GM12865 (cell line): ENCODE data around the gene SLC38A10.

Source experiments
- DNase-seq: peaks from one replicate; pipeline ENCODE4 v3.0.0; 2010; ENCODE audit warnings: low read depth
- H3K4me3 ChIP-seq: 2 replicates; pipeline ENCODE4 v1.5.1; 2011; ENCODE audit warnings: mild to moderate bottlenecking, low read depth, low read length, control low read depth
- TF ChIP-seq, protein P1 (sequence below): IDR thresholded peaks from 2 replicates; pipeline ENCODE4 v1.5.1; 2011; ENCODE audit warnings: low read length, control low read depth, low read depth, inconsistent platforms; ENCODE audit not compliant: insufficient read depth; ENCODE audit errors: missing control alignments

The SLC38A10 gene

DNA sequence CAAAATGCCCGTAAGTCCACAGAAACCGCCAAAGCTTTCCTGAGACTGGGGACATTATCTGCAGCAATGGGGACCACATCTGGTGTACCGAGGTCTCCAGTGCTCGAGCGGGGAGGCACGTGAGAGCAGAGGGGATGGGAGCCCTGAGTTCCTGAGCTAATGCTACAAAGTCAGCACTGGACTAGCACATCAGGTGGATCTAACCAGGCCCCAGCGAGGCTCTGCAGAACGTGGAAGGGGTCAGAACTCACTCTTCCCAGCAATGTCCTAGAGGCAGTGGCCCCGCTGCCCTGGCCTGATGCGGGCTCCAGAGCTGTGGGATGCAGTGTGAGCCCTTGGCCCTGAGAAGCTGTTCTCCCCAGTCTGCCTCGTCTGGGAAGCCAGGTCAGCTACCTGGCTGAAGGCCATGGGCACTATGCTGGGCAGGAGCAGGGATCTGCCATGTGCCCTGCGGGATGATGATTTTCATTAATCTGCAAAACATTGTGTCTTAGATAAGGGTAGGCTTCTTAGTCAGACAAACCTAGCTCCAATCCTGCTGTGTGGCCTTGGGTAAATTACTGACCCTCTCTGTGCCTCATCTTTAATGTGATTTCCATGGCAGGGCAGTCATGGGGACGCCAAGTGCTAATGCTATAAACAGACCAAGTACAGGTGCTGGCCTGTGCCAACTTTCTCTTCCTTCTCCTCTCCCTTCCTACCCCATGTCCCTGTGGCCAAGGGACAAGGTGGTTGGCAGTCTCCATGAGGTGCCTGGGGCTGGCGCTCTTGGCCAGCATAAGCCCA is 40.1 kb upstream of the SLC38A10 start:
- DNase-seq = no peak
- TF ChIP-seq, protein P1, sequence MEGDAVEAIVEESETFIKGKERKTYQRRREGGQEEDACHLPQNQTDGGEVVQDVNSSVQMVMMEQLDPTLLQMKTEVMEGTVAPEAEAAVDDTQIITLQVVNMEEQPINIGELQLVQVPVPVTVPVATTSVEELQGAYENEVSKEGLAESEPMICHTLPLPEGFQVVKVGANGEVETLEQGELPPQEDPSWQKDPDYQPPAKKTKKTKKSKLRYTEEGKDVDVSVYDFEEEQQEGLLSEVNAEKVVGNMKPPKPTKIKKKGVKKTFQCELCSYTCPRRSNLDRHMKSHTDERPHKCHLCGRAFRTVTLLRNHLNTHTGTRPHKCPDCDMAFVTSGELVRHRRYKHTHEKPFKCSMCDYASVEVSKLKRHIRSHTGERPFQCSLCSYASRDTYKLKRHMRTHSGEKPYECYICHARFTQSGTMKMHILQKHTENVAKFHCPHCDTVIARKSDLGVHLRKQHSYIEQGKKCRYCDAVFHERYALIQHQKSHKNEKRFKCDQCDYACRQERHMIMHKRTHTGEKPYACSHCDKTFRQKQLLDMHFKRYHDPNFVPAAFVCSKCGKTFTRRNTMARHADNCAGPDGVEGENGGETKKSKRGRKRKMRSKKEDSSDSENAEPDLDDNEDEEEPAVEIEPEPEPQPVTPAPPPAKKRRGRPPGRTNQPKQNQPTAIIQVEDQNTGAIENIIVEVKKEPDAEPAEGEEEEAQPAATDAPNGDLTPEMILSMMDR = no peak

DNA sequence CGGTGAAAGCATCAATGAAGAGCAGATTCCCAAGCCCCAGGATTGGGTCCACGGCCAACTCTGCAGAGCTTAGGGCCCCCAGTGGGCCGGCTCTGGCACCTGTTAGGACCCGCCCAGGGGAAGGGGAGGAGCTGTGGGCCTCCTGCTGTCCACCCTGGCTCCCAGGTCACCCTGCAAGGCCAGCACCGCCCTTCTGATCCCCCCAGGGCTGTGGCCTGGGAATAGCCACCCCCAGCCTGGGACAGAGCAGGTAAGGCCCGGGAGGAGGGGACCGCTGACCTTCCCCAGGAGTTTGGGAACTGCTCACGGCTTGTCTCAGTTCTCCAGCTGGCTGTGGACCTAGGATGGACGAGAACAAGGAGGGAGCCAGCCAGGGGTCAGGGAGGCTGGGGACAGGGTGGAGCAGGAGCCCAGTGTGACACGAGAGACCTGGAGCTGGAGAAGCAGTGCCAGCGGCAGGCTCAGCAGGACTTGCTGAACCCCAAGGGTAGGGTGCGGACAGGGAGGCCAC is 39.3 kb upstream of the SLC38A10 start:
- DNase-seq = no peak
- TF ChIP-seq, protein P1 = no peak
- no peak overlapping the region for H3K4me3 ChIP-seq

More for the DNA sequence above, 40.1 kb upstream of the SLC38A10 start:
- no peak overlapping the region for H3K4me3 ChIP-seq

DNA sequence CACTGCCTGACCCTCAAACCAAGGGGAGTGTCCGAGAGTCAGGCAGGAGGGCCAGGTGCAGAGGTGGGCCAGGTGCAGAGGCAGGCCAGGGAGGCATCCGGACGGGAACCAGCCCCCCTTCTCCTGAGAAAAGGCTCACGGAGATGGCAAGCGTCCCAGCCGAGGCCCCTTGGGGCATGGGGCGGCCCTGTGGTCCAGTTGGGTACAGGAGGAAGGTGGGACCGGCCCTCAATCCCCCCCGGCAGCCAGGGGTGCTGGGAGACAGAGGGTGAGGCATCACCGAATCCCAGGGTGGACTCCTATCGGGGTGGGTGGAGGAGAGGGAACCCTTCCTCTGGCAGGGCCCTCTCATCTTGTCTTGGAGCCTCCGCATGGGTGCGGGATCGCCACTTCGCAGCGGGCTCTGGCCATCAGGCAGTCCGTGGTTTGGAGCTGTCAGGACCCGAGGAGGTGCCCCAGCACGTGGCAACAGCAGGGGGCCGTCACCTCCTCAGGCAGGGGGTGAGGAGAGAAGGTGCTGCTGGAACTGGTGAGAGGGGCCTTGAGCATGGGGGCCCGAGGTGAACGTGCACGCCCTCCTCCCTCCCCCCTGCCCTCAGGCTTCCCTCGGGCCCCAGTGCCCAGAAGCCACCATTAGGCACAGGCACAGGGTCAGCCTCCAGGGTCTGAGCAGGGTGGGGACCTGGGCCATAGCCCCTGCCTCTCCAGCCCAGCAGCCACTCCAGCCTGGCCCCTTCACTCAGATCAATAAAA is 38.7 kb upstream of the SLC38A10 start:
- no peak for DNase-seq
- no peak overlapping the region for H3K4me3 ChIP-seq
- TF ChIP-seq, protein P1 = no peak

DNA sequence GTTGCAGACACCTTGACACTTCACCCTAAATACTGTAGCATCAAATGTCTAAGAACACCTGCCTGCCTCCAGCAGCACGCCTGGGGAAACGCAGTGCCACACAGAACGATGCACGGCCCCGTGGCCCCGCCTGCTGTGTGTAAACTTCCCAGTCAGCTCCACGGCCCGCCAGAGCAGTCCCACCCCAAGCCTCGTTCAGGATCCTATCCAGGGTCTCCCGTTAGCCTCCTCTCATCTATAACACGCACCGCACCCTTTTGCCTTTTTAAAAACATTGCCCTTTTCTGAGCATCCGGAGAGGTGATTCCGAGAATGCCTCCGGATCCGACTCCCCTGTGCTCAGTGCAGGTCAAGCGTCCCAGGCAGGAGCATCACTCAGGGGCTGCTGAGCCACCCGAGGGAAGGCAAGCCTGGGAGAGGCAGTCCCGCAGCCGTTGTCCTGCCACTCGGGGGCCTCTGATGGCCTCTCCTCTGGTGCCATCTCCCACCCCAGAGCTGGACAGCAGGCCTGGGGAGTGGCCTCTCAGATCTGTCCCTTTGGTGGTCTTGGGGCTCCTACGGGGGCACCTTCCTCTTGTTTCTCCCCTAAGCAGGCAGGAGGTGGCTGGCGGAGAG is 37.9 kb upstream of the SLC38A10 start:
- DNase-seq = no peak
- no peak overlapping the region for H3K4me3 ChIP-seq
- TF ChIP-seq, protein P1 = no peak

DNA sequence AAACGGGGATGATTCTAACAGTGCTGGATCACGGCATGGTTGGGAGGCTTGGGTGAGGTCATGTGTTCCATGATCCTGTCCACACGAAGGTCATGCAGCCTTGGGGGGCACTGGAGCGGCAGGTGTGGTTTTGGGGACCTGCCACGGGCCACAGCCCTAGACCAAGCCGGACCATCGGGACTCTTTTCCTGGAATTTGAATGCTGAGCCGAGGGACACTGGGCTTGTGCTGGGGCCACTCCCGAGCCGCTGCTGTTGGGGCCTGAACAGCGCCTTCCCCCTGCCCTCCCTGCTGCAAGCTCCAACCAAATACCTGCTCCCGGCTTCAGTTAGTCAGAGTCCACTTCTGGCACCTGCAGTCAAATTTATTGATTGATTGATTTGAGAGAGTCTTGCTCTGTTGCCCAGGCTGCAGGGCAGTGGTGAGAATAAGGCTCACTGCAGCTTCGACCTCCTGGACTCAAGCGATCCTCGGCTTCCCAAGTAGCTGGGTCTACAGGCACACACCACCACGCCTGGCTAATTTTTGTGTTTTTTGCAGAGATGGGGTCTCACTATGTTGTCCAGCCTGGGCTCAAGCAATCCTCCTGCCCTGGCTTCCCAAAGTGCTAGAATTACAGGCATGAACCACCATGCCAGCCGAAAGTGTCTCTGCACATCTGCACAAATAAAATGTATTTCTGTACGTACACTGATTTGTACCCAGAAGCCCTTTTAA is 37.2 kb upstream of the SLC38A10 start:
- no peak for DNase-seq
- TF ChIP-seq, protein P1 = no peak
- H3K4me3 ChIP-seq = no peak overlapping the region

DNA sequence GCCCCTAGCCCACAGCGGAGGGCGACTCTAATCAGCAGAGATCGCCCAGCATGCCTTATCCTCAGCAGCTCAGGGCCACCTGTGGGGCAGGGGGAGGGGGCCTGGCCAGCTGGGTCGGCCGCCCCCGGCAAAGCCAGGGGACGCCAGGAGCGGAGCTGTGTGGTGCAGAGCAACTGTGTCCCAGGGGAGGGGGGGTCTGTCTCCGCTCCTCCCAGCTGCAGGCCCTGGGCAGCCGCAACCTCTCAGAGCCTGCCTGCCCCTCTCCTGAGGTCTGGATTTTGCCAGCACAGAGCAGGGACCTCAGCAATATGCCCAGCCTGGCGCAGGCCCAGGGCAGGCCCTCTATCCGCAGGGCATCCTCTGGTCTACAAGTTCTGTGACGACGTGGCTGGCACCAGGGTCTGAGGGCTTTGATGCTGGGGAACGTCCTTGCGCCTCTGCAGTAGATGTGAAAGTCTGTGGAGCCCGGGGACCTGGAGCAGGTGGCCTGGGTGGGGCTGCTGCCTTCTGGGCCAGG is 36.5 kb upstream of the SLC38A10 start:
- H3K4me3 ChIP-seq = no peak overlapping the region
- TF ChIP-seq, protein P1 = no peak
- no peak for DNase-seq
